Inflammatory macrophage treated with lipopolysaccharide for 4 hours (primary cell): ENCODE data around the gene ME3.
"Not testable (repeated sequence)": the region's sequence is repeated elsewhere in the genome, so short reads cannot be mapped to it uniquely, and the experiment has no call there.

ENCODE experiments used
- DNase-seq: peaks from one replicate; pipeline ENCODE4 v3.0.0-alpha.2; 2020

ME3 gene

DNA sequence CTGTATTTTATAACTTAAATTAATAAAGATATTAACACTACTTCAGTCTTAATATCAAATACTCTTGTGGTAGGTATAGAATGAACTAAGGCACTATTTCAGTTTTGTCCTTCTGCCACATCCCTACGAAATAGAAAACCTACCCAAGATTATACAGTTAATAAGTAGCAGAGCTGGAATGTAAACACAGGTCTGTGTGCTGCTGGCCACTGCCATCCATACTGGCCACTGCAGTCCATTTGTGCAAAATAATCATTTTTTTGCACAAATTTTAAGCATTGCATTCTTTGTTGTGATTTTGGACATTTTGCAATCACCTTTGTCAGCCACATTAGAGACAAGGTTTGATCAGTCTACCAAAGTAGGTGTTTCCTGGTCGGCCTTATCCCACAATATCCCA is 91.9 kb downstream of the ME3 start:
- no peak for DNase-seq

DNA sequence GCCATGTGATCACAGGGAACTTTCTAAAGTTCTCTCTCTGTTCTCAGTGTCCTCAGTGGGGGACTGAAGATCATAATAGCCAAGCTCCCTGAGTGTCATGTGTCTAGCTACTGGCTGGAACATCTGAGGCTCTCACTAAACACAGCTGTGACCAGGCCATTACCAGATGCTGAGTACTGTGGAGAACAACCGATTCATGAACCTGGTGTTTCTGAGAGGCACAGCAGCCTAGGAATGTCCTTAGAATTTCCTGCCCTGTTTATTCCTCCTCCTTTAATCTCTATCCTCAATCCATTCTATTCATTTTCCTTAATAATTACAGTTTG is 93.0 kb downstream of the ME3 start:
- DNase-seq, result no peak

DNA sequence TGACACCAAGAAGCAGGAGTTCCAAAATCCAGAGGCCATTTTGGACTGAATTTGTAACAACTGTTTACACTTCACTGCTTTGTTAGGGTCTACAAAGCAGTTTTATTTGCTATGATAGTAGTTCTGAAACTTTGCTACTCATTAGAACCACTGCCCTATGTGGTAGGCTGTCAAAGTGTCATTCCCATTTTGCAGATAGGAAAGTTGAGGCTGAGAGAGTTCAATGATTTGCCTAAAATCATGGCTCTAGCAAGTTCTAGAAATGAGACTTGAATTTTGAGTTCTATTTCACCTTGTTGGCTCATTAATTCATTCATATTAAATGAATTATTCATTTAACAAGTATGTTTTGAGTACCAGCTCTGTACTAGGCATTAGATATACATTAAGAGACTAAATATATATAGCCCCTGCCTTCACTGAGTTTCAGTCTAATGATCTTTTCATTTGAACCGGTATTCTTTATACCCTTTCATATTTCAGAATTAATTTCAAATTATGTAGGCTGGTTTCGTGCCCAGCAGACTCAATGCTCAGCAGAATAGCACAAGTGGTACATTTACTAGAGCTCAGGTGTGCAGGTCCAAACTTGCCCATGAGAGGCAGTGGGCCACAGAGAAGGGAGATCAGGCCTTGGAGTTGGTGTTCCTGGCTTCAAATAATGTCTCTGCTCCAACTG is 93.5 kb downstream of the ME3 start:
- no peak for DNase-seq

DNA sequence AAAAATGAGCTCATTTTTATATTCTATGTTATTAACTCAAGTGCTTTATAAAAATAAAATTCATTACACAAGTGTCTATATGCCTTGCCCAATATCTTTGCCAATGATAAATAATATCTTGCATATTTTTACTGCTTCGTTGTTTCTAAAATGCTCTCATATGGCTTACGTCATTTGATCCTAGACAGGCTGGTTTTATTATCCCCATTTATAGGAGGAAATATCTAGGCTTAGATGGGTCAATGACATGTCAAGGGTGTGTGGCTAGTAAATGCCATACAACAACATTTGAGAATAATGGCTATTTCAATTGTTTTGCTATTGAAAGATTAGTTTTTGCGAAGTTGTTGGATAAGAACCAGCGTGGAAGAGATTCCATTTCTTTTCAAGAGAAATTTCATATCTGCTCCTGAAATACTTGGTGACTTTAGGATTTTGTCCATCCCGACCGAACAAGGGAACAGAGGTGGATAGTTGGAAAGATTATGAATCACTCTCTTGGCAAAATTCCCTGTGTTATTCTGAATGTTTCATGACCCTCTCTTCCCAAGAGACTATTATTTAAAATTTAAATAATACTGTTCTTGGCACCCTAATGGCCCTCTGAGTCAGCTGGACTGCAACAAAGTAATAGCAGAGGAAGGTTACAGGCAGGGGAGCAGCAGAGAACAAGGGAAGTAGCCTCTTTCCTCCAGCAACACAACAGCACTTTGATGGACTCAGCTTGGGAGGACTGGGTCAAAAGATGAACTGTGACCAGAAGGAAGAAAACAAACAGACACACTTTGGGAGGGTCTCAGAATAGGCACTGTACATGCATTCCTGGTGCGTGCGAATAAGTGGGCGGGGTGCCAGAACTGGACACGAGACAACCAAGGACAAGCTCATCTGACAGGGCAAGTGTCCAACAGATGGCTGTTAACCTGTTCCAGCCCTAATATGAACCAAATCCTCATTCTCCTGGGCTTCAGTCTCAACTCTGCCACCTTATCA is 94.5 kb downstream of the ME3 start:
- no peak for DNase-seq

DNA sequence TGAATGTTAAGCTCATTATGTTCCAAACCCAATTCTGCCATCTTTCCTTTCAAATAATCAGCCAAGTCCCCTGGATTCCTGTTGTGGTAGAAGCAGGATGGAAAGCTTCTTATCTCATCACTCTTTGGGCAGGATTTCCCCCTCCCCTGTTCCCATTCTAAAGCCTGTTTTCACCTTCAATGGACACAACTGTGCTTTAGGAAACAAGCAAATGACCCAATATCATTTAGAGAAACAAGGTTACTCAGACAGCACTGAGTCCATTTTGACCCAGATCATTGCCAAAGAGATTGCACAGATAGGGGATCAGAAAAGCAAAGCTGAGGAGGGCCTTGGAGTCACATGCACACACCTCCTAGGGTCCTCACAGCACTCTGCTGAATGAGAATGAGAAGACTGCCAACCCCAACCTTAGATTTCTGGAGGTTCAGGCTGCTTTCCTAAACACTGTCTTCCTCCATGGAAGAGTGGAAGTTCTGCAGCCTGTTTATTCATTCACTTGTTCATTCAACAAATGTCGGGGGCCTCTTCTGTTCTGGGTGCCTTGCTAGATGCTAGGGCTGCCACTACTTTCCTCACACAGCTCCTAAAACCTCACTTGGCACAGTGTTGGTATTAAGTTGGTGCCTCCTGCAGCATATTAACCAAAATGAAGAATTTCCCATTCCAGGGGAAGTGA is 95.3 kb downstream of the ME3 start:
- DNase-seq, result no peak

DNA sequence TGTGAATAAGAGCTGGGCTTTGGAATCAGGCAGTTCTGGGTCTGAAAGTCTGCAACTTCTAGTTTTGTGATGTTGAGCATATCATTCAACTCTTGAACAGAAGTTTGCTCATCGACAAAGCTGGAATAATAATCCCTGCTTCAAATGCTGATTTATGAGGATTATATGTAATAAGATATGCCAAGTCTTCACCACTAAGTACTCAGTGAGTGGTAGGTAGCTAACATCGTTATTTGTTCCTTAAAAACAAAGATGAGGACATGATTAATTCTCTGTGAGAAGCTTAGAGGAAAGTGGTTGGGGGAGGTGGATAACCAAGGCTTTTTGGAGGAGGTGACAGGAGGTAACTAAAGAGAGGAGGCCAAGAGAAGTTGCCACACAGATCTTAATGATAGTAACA is 96.5 kb downstream of the ME3 start:
- no peak for DNase-seq

GRCh38 chr11:86575208-86575855 is 97.1 kb downstream of the ME3 start:
- DNase-seq, result no peak

DNA sequence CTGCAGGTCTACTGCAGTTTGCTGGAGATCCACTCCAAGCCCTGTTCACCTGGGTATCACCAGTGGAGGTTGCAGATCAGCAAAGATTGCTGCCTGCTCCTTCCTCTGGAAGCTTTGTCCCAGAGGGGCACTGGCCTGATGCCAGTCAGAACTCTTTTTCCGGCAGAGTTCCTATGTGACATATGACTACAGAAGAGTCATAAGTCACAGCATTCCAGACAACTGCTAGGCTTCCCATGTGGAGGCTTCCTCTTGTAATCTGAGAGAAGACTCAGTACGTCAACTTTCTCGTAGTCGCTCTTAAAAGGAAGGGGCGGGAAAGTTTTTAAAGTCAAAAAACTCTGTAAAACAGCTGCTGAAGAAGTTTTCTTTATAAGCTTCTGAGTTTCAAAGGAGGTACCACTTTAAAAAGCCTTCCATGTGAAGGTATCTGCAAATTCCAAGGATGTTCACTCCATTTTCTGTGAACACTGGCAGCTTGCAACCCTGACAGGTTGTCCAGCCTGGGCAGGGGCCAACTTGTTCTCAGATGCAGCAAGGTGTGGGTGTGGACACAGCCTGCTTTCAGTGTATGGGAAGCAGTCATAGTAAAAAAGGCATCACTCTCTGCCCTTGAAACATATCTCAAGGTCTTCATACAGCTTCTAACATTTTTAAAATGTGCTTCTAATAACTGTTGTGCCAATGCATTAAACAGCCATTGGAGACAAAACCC is 97.8 kb downstream of the ME3 start:
- DNase-seq, result no peak

DNA sequence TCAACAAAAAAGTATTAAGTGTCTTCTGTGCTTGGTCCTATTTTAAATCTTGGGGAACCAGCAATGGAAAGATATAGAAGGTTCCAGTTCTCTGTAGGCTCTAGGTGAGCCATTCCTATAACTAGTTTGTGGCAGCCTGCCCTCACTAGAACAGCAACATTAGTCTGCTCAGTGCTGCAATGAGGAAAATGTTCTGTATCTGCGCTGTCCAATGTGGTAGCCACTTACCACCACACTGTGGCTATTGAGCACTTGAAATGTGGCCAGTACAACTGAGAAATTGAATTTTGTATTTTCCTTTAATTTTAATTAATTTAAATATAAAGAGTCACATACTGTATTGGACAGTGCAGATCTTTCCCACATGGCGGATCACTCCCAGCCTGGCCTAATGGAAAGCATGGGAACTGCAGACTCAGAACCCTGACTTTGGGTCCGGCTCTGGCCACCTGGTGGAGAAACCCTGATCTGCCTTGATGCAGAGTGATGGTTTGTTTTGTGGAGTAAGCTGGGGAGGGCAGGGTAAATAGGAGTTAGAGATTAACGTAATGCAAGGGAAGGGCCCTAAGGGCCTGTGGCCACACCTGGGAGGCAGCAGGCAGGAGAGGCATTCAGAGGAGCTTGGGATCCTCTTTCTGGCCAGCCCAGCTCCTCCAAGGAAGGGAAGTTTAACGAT is 101.0 kb downstream of the ME3 start:
- DNase-seq, result no peak

- DNase-seq, result no peak
These were observed 102.0 kb downstream of the ME3 start for GRCh38 chr11:86570451-86570850.

- DNase-seq, result no peak
These were observed 102.4 kb downstream of the ME3 start for GRCh38 chr11:86570020-86570419.

DNA sequence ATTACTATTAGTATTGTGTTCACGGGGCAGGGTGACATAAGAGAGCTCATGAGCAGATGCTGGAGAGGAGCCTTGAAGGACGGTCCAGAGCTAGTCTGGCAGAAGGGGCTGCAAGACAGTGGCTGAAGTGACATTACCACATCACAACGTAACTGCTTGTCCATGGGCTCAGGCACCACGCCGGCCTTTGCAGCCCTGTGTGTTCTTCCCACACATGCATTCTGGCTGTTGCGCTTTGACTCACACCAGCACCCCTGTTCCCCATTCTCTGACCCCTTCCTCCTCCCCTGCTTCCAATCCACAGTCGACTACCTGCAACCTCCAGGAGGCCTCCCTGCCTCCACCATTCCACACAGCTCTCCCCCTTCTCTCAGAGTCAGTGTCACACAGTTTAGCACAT is 103.3 kb downstream of the ME3 start:
- DNase-seq, result no peak

DNA sequence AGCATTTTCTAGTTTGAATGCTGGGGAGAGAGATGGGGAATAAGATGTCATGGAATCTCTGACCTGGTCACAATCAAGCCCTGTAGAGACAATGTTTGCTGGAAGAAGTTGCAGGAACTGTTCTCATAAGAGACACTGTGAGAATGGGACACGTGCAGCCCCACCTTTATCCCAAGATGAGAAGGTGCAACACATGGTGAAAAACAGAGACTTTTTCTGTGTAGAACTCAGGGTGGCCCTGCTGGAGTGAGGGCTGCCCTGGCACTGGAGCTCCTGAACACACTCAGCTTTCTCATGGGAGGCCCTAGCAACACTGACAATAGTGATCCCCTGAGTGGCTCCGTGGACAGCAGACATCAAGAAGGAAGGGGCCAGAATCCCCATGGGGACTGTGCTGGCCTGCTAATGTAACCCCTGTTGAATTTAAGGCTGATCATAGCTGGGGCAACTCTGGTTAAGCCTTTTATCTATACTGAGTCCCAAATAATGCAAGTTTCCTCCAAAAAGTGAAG is 106.6 kb downstream of the ME3 start:
- DNase-seq, result no peak

DNA sequence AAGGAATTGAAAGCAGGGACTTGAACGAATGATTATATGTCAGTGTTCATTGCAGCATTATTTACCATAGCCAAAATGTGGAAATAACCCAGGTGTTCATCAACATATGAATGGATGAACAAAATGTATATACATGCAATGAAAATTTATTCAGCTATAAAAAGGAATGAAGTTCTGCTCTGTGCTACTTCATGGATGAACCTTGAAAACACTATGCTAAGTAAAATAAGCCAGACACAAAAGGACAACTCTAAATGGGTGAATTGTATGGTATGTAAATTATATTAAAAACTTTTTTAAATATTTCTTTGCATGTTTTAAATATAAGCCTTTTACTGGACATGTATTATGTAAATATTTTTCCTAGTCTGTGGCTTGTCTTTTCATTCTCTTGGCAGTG is 107.0 kb downstream of the ME3 start:
- no peak for DNase-seq

DNA sequence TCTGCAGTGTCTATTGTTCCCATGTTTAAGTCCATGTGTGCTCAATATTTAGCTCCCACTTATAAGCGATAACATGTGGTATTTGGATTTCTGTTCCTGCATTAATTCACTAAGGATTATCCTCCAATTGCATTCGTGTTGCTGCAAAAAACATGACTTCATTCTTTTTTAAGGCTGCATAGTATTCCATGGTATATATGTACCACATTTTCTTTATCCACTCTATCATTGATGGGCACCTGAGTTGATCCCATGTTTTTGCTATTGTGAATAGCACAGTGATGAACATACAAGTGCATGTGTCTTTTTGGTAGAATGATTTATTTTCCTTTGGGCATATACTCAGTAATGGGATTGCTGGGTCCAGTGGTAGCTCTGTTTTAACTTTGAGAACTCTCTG is 109.6 kb downstream of the ME3 start:
- not testable (repeated sequence) for DNase-seq

DNA sequence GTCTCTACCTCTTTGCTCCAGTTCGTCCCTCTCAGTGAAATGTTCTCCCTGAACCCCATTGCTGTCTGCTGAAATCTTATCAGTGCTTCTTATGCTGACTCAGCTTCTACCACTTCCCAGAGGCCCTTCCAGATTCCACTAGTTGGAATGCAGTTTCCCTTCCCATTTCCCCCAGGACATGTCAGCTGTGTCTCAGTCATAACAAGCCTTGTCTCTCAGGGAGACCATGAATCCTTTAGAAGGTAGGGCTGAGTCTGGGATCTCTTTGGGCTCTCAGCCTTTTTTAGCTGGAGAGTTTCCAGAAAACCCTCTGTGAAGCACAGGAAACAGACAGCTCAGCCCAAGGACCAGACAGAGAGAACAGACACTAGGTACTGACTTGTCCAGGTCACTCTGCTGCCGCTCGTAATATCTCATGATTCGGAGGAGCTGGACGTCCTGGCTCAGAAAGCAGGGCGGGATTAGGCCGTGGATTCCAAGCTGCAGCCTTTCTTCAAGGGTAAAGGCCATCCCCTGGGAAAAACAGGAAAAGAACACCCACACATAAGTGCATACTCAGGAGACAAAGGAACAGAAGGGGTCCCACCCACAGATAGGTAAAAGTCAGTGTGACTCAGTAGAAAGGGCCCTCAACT is 113.0 kb downstream of the ME3 start:
- no peak for DNase-seq

GRCh38 chr11:86558841-86559240 is 113.6 kb downstream of the ME3 start:
- no peak for DNase-seq

- DNase-seq, result no peak
These were observed 114.2 kb downstream of the ME3 start for GRCh38 chr11:86558207-86558606.

- DNase-seq, result no peak
These were observed 116.5 kb downstream of the ME3 start for GRCh38 chr11:86555866-86556265.

GRCh38 chr11:86555401-86555800 is 117.0 kb downstream of the ME3 start:
- DNase-seq, result no peak

GRCh38 chr11:86553265-86553664 is 119.2 kb downstream of the ME3 start:
- DNase-seq, result no peak
